Mesenchymal stem cell (in vitro differentiated cells and primary cell): Measurements from ENCODE around the gene C3.
"Not testable (repeated sequence)": the region's sequence is repeated elsewhere in the genome, so short reads cannot be mapped to it uniquely, and the experiment has no call there.

Experiments used
- DNase-seq: peaks from one replicate; pipeline ENCODE4 v3.0.0-alpha.2; 2013
- H2AFZ ChIP-seq: one replicate; pipeline ENCODE4 v1.6.1; 2013; ENCODE audit warnings: low read depth, mild to moderate bottlenecking, control low read depth, inconsistent platforms, low read length, moderate library complexity
- H2AK5ac ChIP-seq: 2 replicates; pipeline ENCODE4 v1.6.1; 2013; ENCODE audit warnings: low read length, moderate library complexity, mild to moderate bottlenecking, inconsistent platforms; ENCODE audit not compliant: severe bottlenecking
- H2BK120ac ChIP-seq: one replicate; pipeline ENCODE4 v1.6.1; 2013; ENCODE audit warnings: low read depth, mild to moderate bottlenecking, inconsistent platforms, low read length, moderate library complexity
- H2BK12ac ChIP-seq, 2 experiments: one replicate each; pipeline ENCODE4 v1.6.1; 2013; ENCODE audit warnings: inconsistent platforms in 2 of 2, low read length in 2 of 2, mild to moderate bottlenecking in 2 of 2, moderate library complexity in 2 of 2, control low read depth in 1 of 2
- H2BK15ac ChIP-seq: one replicate; pipeline ENCODE4 v1.6.1; 2013; ENCODE audit warnings: mild to moderate bottlenecking, low read depth, inconsistent platforms; ENCODE audit not compliant: poor library complexity, severe bottlenecking
- H2BK5ac ChIP-seq: 2 replicates; pipeline ENCODE4 v1.6.1; 2013; ENCODE audit warnings: low read depth, mild to moderate bottlenecking, low read length, control low read depth, inconsistent platforms; ENCODE audit not compliant: poor library complexity, severe bottlenecking
- H3K14ac ChIP-seq, 2 experiments: one replicate each; pipeline ENCODE4 v1.6.1; 2013; ENCODE audit warnings: inconsistent platforms in 2 of 2, low read length in 2 of 2, control low read depth in 1 of 2, mild to moderate bottlenecking in 1 of 2, moderate library complexity in 1 of 2
- H3K18ac ChIP-seq, 2 experiments: one replicate each; pipeline ENCODE4 v1.6.1; 2013; ENCODE audit warnings: inconsistent platforms in 2 of 2, low read length in 2 of 2, control low read depth in 1 of 2, low read depth in 1 of 2, mild to moderate bottlenecking in 1 of 2
- H3K23ac ChIP-seq, 2 experiments: one replicate each; pipeline ENCODE4 v1.6.1; 2013; ENCODE audit warnings: inconsistent platforms in 2 of 2, low read length in 2 of 2, mild to moderate bottlenecking in 2 of 2, moderate library complexity in 2 of 2, control low read depth in 1 of 2
- H3K27ac ChIP-seq: 2 replicates; pipeline ENCODE4 v1.5.1; 2013; ENCODE audit warnings: mild to moderate bottlenecking, moderate library complexity, low read length, control low read depth, inconsistent platforms; ENCODE audit not compliant: poor library complexity, severe bottlenecking
- H3K27me3 ChIP-seq, 2 experiments: 2 replicates each; pipeline versions ENCODE4 v1.6.1 to v1.7.0; 2013; ENCODE audit warnings: low read length in 2 of 2, mild to moderate bottlenecking in 2 of 2, moderate library complexity in 2 of 2, control low read depth in 1 of 2, inconsistent platforms in 1 of 2; ENCODE audit not compliant: control insufficient read depth in 1 of 2, insufficient read depth in 1 of 2
- H3K36me3 ChIP-seq, 2 experiments: 2 replicates each; pipeline versions ENCODE4 v1.6.1 to v1.7.0; 2013; ENCODE audit warnings: low read length in 2 of 2, control low read depth in 1 of 2, inconsistent platforms in 1 of 2, low read depth in 1 of 2, mild to moderate bottlenecking in 1 of 2; ENCODE audit not compliant: insufficient read depth in 2 of 2, control insufficient read depth in 1 of 2
- H3K4ac ChIP-seq, 2 experiments: one replicate each; pipeline ENCODE4 v1.6.1; 2013; ENCODE audit warnings: inconsistent platforms in 2 of 2, low read length in 2 of 2, mild to moderate bottlenecking in 2 of 2, moderate library complexity in 2 of 2, control low read depth in 1 of 2, low read depth in 1 of 2
- H3K4me1 ChIP-seq: 2 replicates; pipeline ENCODE4 v1.6.1; 2013; ENCODE audit warnings: low read depth, low read length, control low read depth; ENCODE audit not compliant: control insufficient read depth, insufficient read depth
- H3K4me2 ChIP-seq: 2 replicates; pipeline ENCODE4 v1.6.1; 2013; ENCODE audit warnings: low read length, mild to moderate bottlenecking, inconsistent platforms; ENCODE audit not compliant: poor library complexity, severe bottlenecking
- H3K4me3 ChIP-seq, 2 experiments: 2 replicates each; pipeline versions ENCODE4 v1.5.1 to v1.7.0; 2013; ENCODE audit warnings: low read length in 2 of 2, mild to moderate bottlenecking in 2 of 2, control low read depth in 1 of 2, low read depth in 1 of 2; ENCODE audit not compliant: insufficient read depth in 1 of 2
- H3K79me1 ChIP-seq: replicated peaks from 2 replicates; pipeline ENCODE4 v1.6.1; 2013; ENCODE audit warnings: mild to moderate bottlenecking, control low read depth, low read length, inconsistent platforms; ENCODE audit not compliant: poor library complexity, severe bottlenecking
- H3K9ac ChIP-seq: 2 replicates; pipeline ENCODE4 v1.7.0; 2013; ENCODE audit warnings: mild to moderate bottlenecking, low read length, moderate library complexity
- H3K9me3 ChIP-seq: 2 replicates; pipeline ENCODE4 v1.7.0; 2013; ENCODE audit warnings: mild to moderate bottlenecking, low read length; ENCODE audit not compliant: control insufficient read depth
- H4K8ac ChIP-seq: one replicate; pipeline ENCODE4 v1.6.1; 2013; ENCODE audit warnings: inconsistent platforms, mild to moderate bottlenecking, low read length, moderate library complexity
- H4K91ac ChIP-seq: one replicate; pipeline ENCODE4 v1.6.1; 2013; ENCODE audit warnings: mild to moderate bottlenecking, low read length, inconsistent platforms
- WGBS: methylation state at CpG from one replicate; pipeline ENCODE4 v1.1.7; 2013; ENCODE audit warnings: mixed read lengths; 5-methylcytosine and 5-hydroxymethylcytosine counted together

C3 gene

DNA sequence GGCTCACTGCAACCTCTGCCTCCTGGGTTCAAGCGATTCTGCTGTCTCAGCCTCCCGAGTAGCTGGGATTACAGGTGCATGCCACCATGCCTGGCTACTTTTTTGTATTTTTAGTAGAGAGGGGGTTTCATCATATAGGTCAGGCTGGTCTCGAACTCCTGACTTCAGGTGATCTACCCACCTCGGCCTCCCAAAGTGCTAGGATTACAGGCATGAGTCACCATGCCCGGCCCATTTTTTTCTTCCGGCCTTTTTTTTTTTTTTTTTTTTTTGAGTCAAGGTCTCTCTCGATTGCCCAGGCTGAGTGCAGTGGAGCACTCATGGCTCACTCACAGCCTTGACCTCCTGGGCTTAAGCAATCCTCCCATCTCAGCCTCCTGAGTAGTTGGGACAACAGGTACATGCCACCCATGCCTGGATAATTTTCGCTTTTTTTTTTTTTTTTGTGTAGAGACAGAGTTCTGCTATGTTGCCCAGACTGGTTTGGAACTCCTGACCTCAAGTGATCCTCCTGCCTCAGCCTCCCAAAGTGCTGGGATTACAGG is 41.9 kb upstream of the C3 start:
- not testable (repeated sequence) for H2BK5ac ChIP-seq, H3K9ac ChIP-seq, H3K14ac ChIP-seq, H2BK15ac ChIP-seq, H4K8ac ChIP-seq, H2BK12ac ChIP-seq, H3K18ac ChIP-seq, H3K27ac ChIP-seq, H3K4ac ChIP-seq, H3K79me1 ChIP-seq, H4K91ac ChIP-seq, H3K36me3 ChIP-seq, DNase-seq, H3K4me2 ChIP-seq, H2AFZ ChIP-seq, H3K9me3 ChIP-seq, H3K23ac ChIP-seq, H2AK5ac ChIP-seq, H2BK120ac ChIP-seq, H3K4me3 ChIP-seq
- Histone ChIP-seq H3K27me3 (peaks cover 15 to 22% of the 10 kb centered on the region in 2 experiments), H3K4me1 (peaks cover 11% of the 10 kb centered on the region)
- 82% methylated on average over 8 of the region's 8 CpGs for WGBS

DNA sequence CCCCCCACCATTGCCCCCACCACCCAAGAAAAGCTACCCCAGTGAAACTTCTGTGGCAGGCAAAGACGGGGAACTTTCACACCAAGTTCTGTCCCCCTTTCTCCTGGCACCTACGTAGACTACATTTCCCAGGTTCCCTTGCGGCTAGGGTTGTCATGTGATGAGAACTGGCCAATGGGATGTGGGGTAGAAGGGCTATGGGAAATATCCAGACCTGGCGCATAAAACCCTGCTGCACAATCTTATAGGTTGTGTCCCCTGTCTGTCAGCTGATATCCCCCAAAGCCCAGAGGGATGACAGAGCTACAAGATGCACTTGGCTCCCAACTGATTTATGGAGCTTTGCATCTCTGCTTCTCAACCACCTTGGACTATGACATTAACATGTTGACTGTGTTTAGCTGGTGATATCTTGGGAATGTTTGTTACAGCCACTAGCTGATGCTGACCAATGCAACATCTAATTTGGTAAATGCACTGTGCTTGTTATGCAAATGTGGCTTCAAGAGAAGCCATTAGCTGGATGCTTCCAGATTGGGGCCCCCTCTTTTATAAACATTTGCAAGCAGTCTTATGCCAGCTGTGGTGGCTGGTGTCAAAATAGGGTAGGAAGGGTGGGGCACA is 40.7 kb upstream of the C3 start:
- Histone ChIP-seq H2BK15ac (no peak overlapping the region), H2BK120ac (no peak overlapping the region), H3K18ac (no peak overlapping the region), H3K27ac (no peak overlapping the region), H3K36me3 (no peaks in the 10 kb centered on the region), H3K9me3 (no peaks in the 10 kb centered on the region), H3K4me3 (no peak overlapping the region), H2AK5ac (no peak overlapping the region), H2AFZ (no peak overlapping the region), H3K4ac (no peak overlapping the region), H3K9ac (no peak overlapping the region), H3K14ac (no peak overlapping the region), H3K79me1 (no peaks in the 10 kb centered on the region), H4K8ac (no peak overlapping the region), H3K23ac (no peak overlapping the region), H2BK5ac (no peak overlapping the region), H3K27me3 (peaks cover 4 to 11% of the 10 kb centered on the region in 2 experiments), H2BK12ac (no peak overlapping the region), H3K4me2 (no peak overlapping the region), H4K91ac (no peak overlapping the region), H3K4me1 (peaks cover 5% of the 10 kb centered on the region)
- no peak for DNase-seq
- WGBS: 93% methylated on average over 3 of the region's 4 CpGs

DNA sequence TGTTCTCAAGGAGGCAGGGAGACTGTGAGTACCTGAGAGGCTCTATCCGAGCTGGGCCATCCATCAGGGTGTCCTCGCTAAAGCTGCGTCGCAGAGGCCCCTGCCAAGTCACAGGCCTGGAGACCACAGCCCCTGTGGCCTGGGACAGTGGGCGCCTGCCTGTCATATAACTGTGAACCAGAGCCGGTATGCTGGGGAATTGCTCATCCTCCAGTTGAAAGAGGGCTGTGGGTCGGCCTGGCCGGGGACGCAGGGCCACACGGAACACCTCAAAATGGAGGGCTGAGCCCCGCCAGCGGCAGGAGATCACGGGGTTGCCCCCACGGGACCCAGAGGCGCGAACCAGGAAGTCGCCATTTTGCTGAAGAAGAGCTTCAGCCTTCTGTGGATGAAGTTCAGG is 40.2 kb upstream of the C3 start:
- no peak overlapping the region for H2BK15ac ChIP-seq
- WGBS: 91% methylated on average over 12 of the region's 17 CpGs
- no peak overlapping the region for H4K8ac ChIP-seq
- no peak for DNase-seq
- no peak overlapping the region for H4K91ac ChIP-seq
- H3K18ac ChIP-seq: no peak overlapping the region
- no peak overlapping the region for H3K14ac ChIP-seq
- H3K36me3 ChIP-seq: no peaks in the 10 kb centered on the region
- no peak overlapping the region for H3K23ac ChIP-seq
- no peak overlapping the region for H2BK12ac ChIP-seq
- no peak overlapping the region for H3K4me2 ChIP-seq
- H2AK5ac ChIP-seq: no peak overlapping the region
- no peaks in the 10 kb centered on the region for H3K4me1 ChIP-seq
- no peak overlapping the region for H3K4me3 ChIP-seq
- H2BK5ac ChIP-seq: no peak overlapping the region
- H3K27me3 ChIP-seq: peaks cover 0 to 5% of the 10 kb centered on the region in 2 experiments
- no peak overlapping the region for H3K27ac ChIP-seq
- H3K9me3 ChIP-seq: no peaks in the 10 kb centered on the region
- H3K4ac ChIP-seq: no peak overlapping the region
- H3K79me1 ChIP-seq: no peaks in the 10 kb centered on the region
- H3K9ac ChIP-seq: no peak overlapping the region
- no peak overlapping the region for H2BK120ac ChIP-seq
- H2AFZ ChIP-seq: no peak overlapping the region

GRCh38 chr19:6754653-6755463 is 34.4 kb upstream of the C3 start:
- no peak overlapping the region for H2BK120ac ChIP-seq
- no peak overlapping the region for H3K4me3 ChIP-seq
- no peaks in the 10 kb centered on the region for H3K27me3 ChIP-seq
- no peak overlapping the region for H2AFZ ChIP-seq
- H3K79me1 ChIP-seq: no peaks in the 10 kb centered on the region
- WGBS: 97% methylated on average over 17 of the region's 23 CpGs
- no peak overlapping the region for H4K91ac ChIP-seq
- no peak overlapping the region for H3K27ac ChIP-seq
- no peak overlapping the region for H3K9ac ChIP-seq
- H3K36me3 ChIP-seq: peaks cover 23 to 46% of the 10 kb centered on the region in 2 experiments
- no peak overlapping the region for H2BK12ac ChIP-seq
- H3K4me2 ChIP-seq: no peak overlapping the region
- H3K23ac ChIP-seq: no peak overlapping the region
- no peak overlapping the region for H2BK15ac ChIP-seq
- H3K4me1 ChIP-seq: peaks cover 12% of the 10 kb centered on the region
- H4K8ac ChIP-seq: no peak overlapping the region
- no peak overlapping the region for H3K4ac ChIP-seq
- no peaks in the 10 kb centered on the region for H3K9me3 ChIP-seq
- DNase-seq: no peak
- H2AK5ac ChIP-seq: no peak overlapping the region
- H2BK5ac ChIP-seq: no peak overlapping the region
- no peak overlapping the region for H3K14ac ChIP-seq
- H3K18ac ChIP-seq: no peak overlapping the region
